Measurements from ENCODE around the gene ABCA13. TPM values are rescaled to one million over a fixed set of nuclear protein-coding genes. Genes with fewer than 3 reads are reported as not detected.

Gene ABCA13
- total and polyA plus RNA-seq, 2 experiments from 2014 or later = 0.11 TPM; not detected in 1

DNA sequence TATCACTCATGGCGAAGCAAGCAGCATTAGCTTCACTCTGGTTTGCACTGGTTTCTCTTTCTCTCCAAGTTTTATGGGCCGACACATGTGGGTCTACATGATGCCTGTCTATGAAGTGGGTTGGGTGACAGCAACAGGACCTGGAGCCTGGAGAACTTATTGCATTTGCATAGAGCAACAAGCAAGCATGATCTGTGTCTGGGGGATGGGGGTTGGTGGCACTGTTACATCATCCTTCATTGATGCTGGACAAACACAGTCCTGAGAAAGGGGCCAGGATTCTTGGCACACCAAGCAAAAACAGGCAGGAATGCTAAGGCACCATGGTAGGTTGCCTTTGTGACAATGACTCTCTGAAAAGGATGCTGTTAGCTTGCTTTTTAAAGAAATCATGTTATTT lies 486.9 kb downstream of the ABCA13 start:
- Histone ChIP-seq H3K27me3 (replicated peaks; ENCODE audit: insufficient read depth) (no peaks in the 10 kb centered on the region), H3K4me2 (ENCODE audit: unreplicated experiment) (no peak overlapping the region), H3K9me3 (ENCODE audit: low read depth) (no peaks in the 10 kb centered on the region), H4K20me1 (ENCODE audit: insufficient read depth) (no peaks in the 10 kb centered on the region), H3K9ac (no peak overlapping the region), H3K9me2 (ENCODE audit: insufficient read depth) (no peaks in the 10 kb centered on the region), H3K4me3 (no peak overlapping the region), H3K79me2 (ENCODE audit: insufficient read depth) (no peaks in the 10 kb centered on the region), H3K27ac (no peak overlapping the region), H3F3A (ENCODE audit: insufficient read depth) (no peaks in the 10 kb centered on the region), H2AFZ (no peak overlapping the region), H3K4me1 (ENCODE audit: insufficient read depth) (no peaks in the 10 kb centered on the region), H3K36me3 (ENCODE audit: low read depth) (no peaks in the 10 kb centered on the region)
- in situ Hi-C loops (cut with MboI) = no loop called here
- no peak for DNase-seq
- TF ChIP-seq EZH2phosphoT487 (IDR thresholded peaks at IDR 0.05; ENCODE audit: insufficient read depth, low read depth) = no peak
- TF ChIP-seq EZH2 (IDR thresholded peaks at IDR 0.05; ENCODE audit: insufficient read depth, poor library complexity, severe bottlenecking) = no peak
- 28 to 39% methylated on average over 2 of the region's 2 CpGs for WGBS, 2 experiments (ENCODE audit: low coverage in 1 of 2, low lambda C conversion rate in 2 of 2, missing lambda C conversion rate in 2 of 2)

DNA sequence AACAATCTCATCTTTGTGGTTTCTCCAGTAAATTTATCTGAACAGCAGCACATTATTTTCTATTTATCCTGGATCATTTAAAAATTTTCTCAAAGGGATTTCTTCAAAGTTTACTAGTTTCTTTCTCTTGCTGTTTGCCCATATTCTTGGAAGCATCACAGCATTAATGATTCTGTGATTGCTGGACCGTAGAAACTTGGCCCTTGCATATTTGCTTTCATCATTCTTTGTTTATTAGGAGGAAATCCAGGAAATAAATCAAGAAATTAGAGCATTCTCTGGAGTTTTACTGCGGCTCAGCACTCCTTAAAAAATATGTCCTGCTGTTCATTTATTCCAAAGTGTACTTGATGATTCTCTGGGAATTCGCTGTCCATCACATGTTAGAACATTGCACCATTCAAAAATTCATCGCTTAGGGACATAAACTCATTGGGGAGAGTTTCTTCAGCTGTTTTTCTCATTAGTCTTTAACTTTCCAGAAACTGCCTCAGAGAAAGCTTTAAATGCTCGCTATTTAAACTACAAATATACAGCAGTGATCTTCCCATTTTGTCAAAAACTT lies 489.1 kb downstream of the ABCA13 start:
- Histone ChIP-seq H3K9ac (no peak overlapping the region), H3K27ac (no peak overlapping the region), H3K9me2 (ENCODE audit: insufficient read depth) (no peaks in the 10 kb centered on the region), H3K4me2 (ENCODE audit: unreplicated experiment) (no peak overlapping the region), H3K79me2 (ENCODE audit: insufficient read depth) (no peaks in the 10 kb centered on the region), H3K27me3 (replicated peaks; ENCODE audit: insufficient read depth) (no peaks in the 10 kb centered on the region), H3K4me3 (no peak overlapping the region), H2AFZ (no peak overlapping the region), H3K9me3 (ENCODE audit: low read depth) (no peaks in the 10 kb centered on the region), H4K20me1 (ENCODE audit: insufficient read depth) (no peaks in the 10 kb centered on the region), H3F3A (ENCODE audit: insufficient read depth) (no peaks in the 10 kb centered on the region), H3K36me3 (ENCODE audit: low read depth) (no peaks in the 10 kb centered on the region), H3K4me1 (ENCODE audit: insufficient read depth) (no peaks in the 10 kb centered on the region)
- WGBS, 2 experiments (ENCODE audit: low coverage in 1 of 2, low lambda C conversion rate in 2 of 2, missing lambda C conversion rate in 2 of 2) = 4 to 8% methylated on average over 5 of the region's 5 CpGs
- in situ Hi-C loops (cut with MboI) = no loop called here
- TF ChIP-seq EZH2 (IDR thresholded peaks at IDR 0.05; ENCODE audit: insufficient read depth, poor library complexity, severe bottlenecking) = no peak
- no peak for DNase-seq

DNA sequence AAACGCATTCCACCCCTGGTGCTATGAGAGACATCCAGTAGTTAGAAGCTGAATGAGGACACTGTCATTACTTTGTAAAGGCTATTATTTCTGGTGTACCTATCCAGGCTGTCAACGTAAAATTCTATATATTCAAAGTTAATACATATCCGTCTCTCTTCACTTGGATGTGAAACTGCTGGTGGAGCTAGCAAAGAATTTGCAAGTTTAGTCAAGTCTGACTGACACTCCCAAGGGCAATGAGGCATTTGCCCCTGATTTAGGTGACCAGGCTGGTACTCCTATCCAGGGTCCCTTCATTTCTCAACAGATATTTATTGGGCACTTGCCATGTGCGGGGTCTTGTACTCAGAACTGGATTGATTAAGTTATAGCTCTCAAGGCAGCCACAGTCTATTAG lies 493.0 kb downstream of the ABCA13 start:
- H3K9me2 ChIP-seq (ENCODE audit: insufficient read depth) = no peaks in the 10 kb centered on the region

DNA sequence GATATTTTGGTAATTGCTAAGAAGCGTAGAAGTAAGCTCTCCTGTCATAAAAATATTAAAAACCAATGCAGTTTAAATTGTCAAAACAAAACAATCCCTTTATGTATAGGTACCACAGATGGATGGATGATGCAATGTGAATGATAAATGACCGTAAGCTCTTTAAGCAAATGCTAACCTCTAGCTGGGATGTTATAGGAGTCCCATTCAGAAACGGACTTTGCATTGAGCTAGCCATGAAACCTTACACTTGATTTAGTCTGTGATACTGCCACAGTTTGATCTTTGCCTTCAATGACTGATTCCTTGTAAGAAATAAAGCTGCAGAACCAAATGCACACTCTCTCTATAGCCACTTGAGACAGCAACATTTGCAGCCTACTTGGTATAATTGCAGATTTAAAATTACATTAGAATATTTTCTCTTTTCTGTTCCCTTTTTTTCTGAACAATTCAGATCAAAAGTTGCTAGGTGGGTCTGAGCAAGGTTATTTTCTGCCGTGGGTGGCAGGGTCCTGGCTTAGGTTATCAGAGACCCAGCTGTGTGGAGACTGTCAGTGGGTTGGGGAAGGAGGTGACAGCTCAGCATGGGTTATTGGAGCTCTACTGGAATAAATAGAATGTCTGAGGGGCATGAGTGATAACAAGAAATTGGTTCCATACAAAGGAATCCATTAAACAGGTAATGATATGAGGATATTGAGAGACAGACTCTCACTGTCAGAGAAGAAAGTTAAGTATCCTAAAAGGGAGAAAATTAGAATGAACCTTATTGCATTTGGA lies 494.3 kb downstream of the ABCA13 start:
- no peaks in the 10 kb centered on the region for H3K79me2 ChIP-seq (ENCODE audit: insufficient read depth)
- no peaks in the 10 kb centered on the region for H3K27me3 ChIP-seq (replicated peaks; ENCODE audit: insufficient read depth)
- no peaks in the 10 kb centered on the region for H3K9me2 ChIP-seq (ENCODE audit: insufficient read depth)
- no peaks in the 10 kb centered on the region for H3K36me3 ChIP-seq (ENCODE audit: low read depth)
- H3K4me1 ChIP-seq (ENCODE audit: insufficient read depth) = no peaks in the 10 kb centered on the region
- H3K9me3 ChIP-seq (ENCODE audit: low read depth) = no peaks in the 10 kb centered on the region
- no peak for TF ChIP-seq EZH2phosphoT487 (IDR thresholded peaks at IDR 0.05; ENCODE audit: insufficient read depth, low read depth)
- TF ChIP-seq EZH2 (IDR thresholded peaks at IDR 0.05; ENCODE audit: insufficient read depth, poor library complexity, severe bottlenecking) = no peak
- H3K4me3 ChIP-seq = no peak overlapping the region
- in situ Hi-C loops (cut with MboI) = no loop called here
- H3K27ac ChIP-seq = no peak overlapping the region
- no peak for DNase-seq
- no peak overlapping the region for H2AFZ ChIP-seq
- WGBS, 2 experiments (ENCODE audit: low coverage in 1 of 2, low lambda C conversion rate in 2 of 2, missing lambda C conversion rate in 2 of 2) = 5 to 13% methylated on average over 4 of the region's 4 CpGs
- H3K9ac ChIP-seq = no peak overlapping the region
- H3K4me2 ChIP-seq (ENCODE audit: unreplicated experiment) = no peak overlapping the region
- H4K20me1 ChIP-seq (ENCODE audit: insufficient read depth) = no peaks in the 10 kb centered on the region
- H3F3A ChIP-seq (ENCODE audit: insufficient read depth) = no peaks in the 10 kb centered on the region

More for the DNA sequence above, 493.0 kb downstream of the ABCA13 start:
- 22 to 25% methylated on average over 4 of the region's 4 CpGs for WGBS, 2 experiments (ENCODE audit: low coverage in 1 of 2, low lambda C conversion rate in 2 of 2, missing lambda C conversion rate in 2 of 2)
- Histone ChIP-seq H3K79me2 (ENCODE audit: insufficient read depth) (no peaks in the 10 kb centered on the region), H3K4me2 (ENCODE audit: unreplicated experiment) (no peak overlapping the region), H3K4me1 (ENCODE audit: insufficient read depth) (no peaks in the 10 kb centered on the region), H2AFZ (no peak overlapping the region), H3K9ac (no peak overlapping the region), H3F3A (ENCODE audit: insufficient read depth) (no peaks in the 10 kb centered on the region), H3K27ac (no peak overlapping the region), H3K36me3 (ENCODE audit: low read depth) (no peaks in the 10 kb centered on the region), H3K9me3 (ENCODE audit: low read depth) (no peaks in the 10 kb centered on the region), H3K27me3 (replicated peaks; ENCODE audit: insufficient read depth) (no peaks in the 10 kb centered on the region), H4K20me1 (ENCODE audit: insufficient read depth) (no peaks in the 10 kb centered on the region), H3K4me3 (no peak overlapping the region)
- in situ Hi-C loops (cut with MboI) = no loop called here
- DNase-seq = no peak
- TF ChIP-seq EZH2 (IDR thresholded peaks at IDR 0.05; ENCODE audit: insufficient read depth, poor library complexity, severe bottlenecking) (no peak), EZH2phosphoT487 (IDR thresholded peaks at IDR 0.05; ENCODE audit: insufficient read depth, low read depth) (no peak)

Data from GM23248 (cell line).